Osteocyte (in vitro differentiated cells): ENCODE results near the gene NOP53. TPM values are rescaled to one million over a fixed set of nuclear protein-coding genes. Genes with fewer than 3 reads are reported as not detected.
"Not testable (repeated sequence)": the region's sequence is repeated elsewhere in the genome, so short reads cannot be mapped to it uniquely, and the experiment has no call there.

Experiments
- DNase-seq: peaks from one replicate; pipeline ENCODE4 v3.0.0; 2021; ENCODE audit warnings: mixed read lengths; ENCODE audit not compliant: unreplicated experiment; ENCODE audit errors: extremely low spot score
- H3K27ac Mint-ChIP-seq: one replicate; pipeline ENCODE4 v1.8.0; 2021; ENCODE audit warnings: mild to moderate bottlenecking, mixed read lengths; ENCODE audit not compliant: unreplicated experiment
- H3K27me3 Mint-ChIP-seq: one replicate; pipeline ENCODE4 v1.8.0; 2021; ENCODE audit warnings: mixed read lengths; ENCODE audit not compliant: unreplicated experiment
- H3K36me3 Mint-ChIP-seq: one replicate; pipeline ENCODE4 v1.8.0; 2021; ENCODE audit warnings: mixed read lengths; ENCODE audit not compliant: unreplicated experiment
- H3K4me1 Mint-ChIP-seq: one replicate; pipeline ENCODE4 v1.8.0; 2021; ENCODE audit warnings: mixed read lengths; ENCODE audit not compliant: unreplicated experiment
- H3K4me3 Mint-ChIP-seq: one replicate; pipeline ENCODE4 v1.8.0; 2021; ENCODE audit warnings: mild to moderate bottlenecking, moderate library complexity, mixed read lengths; ENCODE audit not compliant: unreplicated experiment
- H3K9me3 Mint-ChIP-seq: one replicate; pipeline ENCODE4 v1.8.0; 2021; ENCODE audit warnings: mixed read lengths; ENCODE audit not compliant: unreplicated experiment
- CTCF ChIP-seq: fragments of 200-600 bp; sonication (generic); IDR thresholded peaks from 2 replicates; pipeline ENCODE4 v1.5.0; 2021; ENCODE audit warnings: antibody characterized with exemption, mild to moderate bottlenecking, moderate library complexity
- total RNA-seq: library from RNA; stranded (reverse); gene quantifications from 2 replicates; pipeline ENCODE4 v1.2.1, GENCODE V29; 2021

Gene NOP53
- total RNA-seq, 1 donor from 2014 or later = 232 TPM

- no peaks in the 10 kb centered on the region for H3K9me3 Mint-ChIP-seq
- TF ChIP-seq CTCF = no peak
- H3K4me3 Mint-ChIP-seq = no peak overlapping the region
- peaks cover 27% of the 10 kb centered on the region for H3K36me3 Mint-ChIP-seq
- peak overlapping the region; percentile 99 for H3K27ac Mint-ChIP-seq
- no peaks in the 10 kb centered on the region for H3K27me3 Mint-ChIP-seq
- peaks cover 39% of the 10 kb centered on the region for H3K4me1 Mint-ChIP-seq
- no peak for DNase-seq
Measured at GRCh38 chr19:47740866-47741519, 4.4 kb upstream of the NOP53 start.

- H3K4me1 Mint-ChIP-seq = peaks cover 36% of the 10 kb centered on the region
- H3K36me3 Mint-ChIP-seq = peaks cover 21% of the 10 kb centered on the region
- no peaks in the 10 kb centered on the region for H3K9me3 Mint-ChIP-seq
- no peaks in the 10 kb centered on the region for H3K27me3 Mint-ChIP-seq
- no peak for DNase-seq
- TF ChIP-seq CTCF = no peak
- H3K27ac Mint-ChIP-seq = peak overlapping the region; percentile 99
- peak overlapping the region; percentile 41 for H3K4me3 Mint-ChIP-seq
Measured at GRCh38 chr19:47741544-47742140, 3.7 kb upstream of the NOP53 start.

GRCh38 chr19:47742634-47743033, 2.7 kb upstream of the NOP53 start:
- Mint-ChIP-seq H3K27ac (peak overlapping the region; percentile 99), H3K4me1 (peaks cover 40% of the 10 kb centered on the region), H3K9me3 (no peaks in the 10 kb centered on the region), H3K4me3 (peak overlapping the region; percentile 41), H3K36me3 (peaks cover 19% of the 10 kb centered on the region), H3K27me3 (no peaks in the 10 kb centered on the region)
- DNase-seq = no peak
- TF ChIP-seq CTCF = no peak

- not testable (repeated sequence) for H3K9me3 Mint-ChIP-seq, H3K27ac Mint-ChIP-seq, DNase-seq, H3K27me3 Mint-ChIP-seq
- Mint-ChIP-seq H3K4me3 (peak overlapping the region; percentile 99), H3K36me3 (peaks cover 16% of the 10 kb centered on the region), H3K4me1 (peaks cover 37% of the 10 kb centered on the region)
Measured at GRCh38 chr19:47746129-47746528, 783 bp downstream of the NOP53 start.

GRCh38 chr19:47749326-47749725, 4.0 kb downstream of the NOP53 start:
- no peak for DNase-seq
- peaks cover 19% of the 10 kb centered on the region for H3K36me3 Mint-ChIP-seq

More at GRCh38 chr19:47749326-47749725, 4.0 kb downstream of the NOP53 start:
- TF ChIP-seq CTCF = no peak
- Mint-ChIP-seq H3K27me3 (no peaks in the 10 kb centered on the region), H3K4me3 (no peak overlapping the region), H3K4me1 (peaks cover 10% of the 10 kb centered on the region), H3K27ac (no peak overlapping the region), H3K9me3 (no peaks in the 10 kb centered on the region)
